GM21723 (cell line): Measurements from ENCODE around the gene PGP.

Experiments
- ATAC-seq: cut with Tn5 transposase; IDR thresholded peaks from one replicate; pipeline ENCODE4 v1.9.1; 2021; ENCODE audit warnings: mild to moderate bottlenecking, moderate library complexity; ENCODE audit not compliant: unreplicated experiment

PGP gene

GRCh38 chr16:2237493-2238149, 23.0 kb upstream of the PGP start:
- ATAC-seq: no peak

- ATAC-seq: no peak
Observed at GRCh38 chr16:2237102-2237482, 22.5 kb upstream of the PGP start.

- no peak for ATAC-seq
Observed at GRCh38 chr16:2236337-2237101, 21.9 kb upstream of the PGP start, which contains the start of gene DNASE1L2. DNASE1L2 (plus strand) TSS chr16:2236444; CDS start chr16:2236817, 373 bp downstream.

GRCh38 chr16:2235695-2236336, 21.2 kb upstream of the PGP start:
- no peak for ATAC-seq

- no peak for ATAC-seq
Observed at GRCh38 chr16:2235234-2235651, 20.6 kb upstream of the PGP start.

- ATAC-seq: no peak
Observed at GRCh38 chr16:2234813-2235170, 20.2 kb upstream of the PGP start.

GRCh38 chr16:2233872-2234812, 19.5 kb upstream of the PGP start:
- no peak for ATAC-seq

GRCh38 chr16:2233046-2233775, 18.6 kb upstream of the PGP start:
- ATAC-seq: no peak

- no peak for ATAC-seq
Observed at GRCh38 chr16:2232094-2232990, 17.7 kb upstream of the PGP start.

- no peak for ATAC-seq
Observed at GRCh38 chr16:2231016-2231931, 16.6 kb upstream of the PGP start.

- ATAC-seq: no peak
Observed at GRCh38 chr16:2230376-2230775, 15.7 kb upstream of the PGP start.

- no peak for ATAC-seq
Observed at GRCh38 chr16:2229632-2230250, 15.1 kb upstream of the PGP start.

- no peak for ATAC-seq
Observed at GRCh38 chr16:2229091-2229490, 14.5 kb upstream of the PGP start.

GRCh38 chr16:2228161-2228824, 13.7 kb upstream of the PGP start:
- ATAC-seq: no peak

GRCh38 chr16:2226918-2227317, 12.3 kb upstream of the PGP start:
- ATAC-seq: no peak

GRCh38 chr16:2226245-2226793, 11.7 kb upstream of the PGP start:
- ATAC-seq: no peak

- peak; percentile 32 for ATAC-seq
Observed at GRCh38 chr16:2223942-2224486, 9.4 kb upstream of the PGP start.
